Hepatocyte (in vitro differentiated cells): ENCODE results near the gene EXD3. TPM values are rescaled to one million over a fixed set of nuclear protein-coding genes. Genes with fewer than 3 reads are reported as not detected.

Experiments
- DNase-seq: peaks from one replicate; pipeline ENCODE4 v3.0.0-alpha.2; 2016; ENCODE audit warnings: low spot score
- H2AFZ ChIP-seq: fragments of 200-600 bp; sonication (generic); 2 replicates; pipeline ENCODE4 v1.6.0; 2016; ENCODE audit warnings: antibody characterized with exemption, mild to moderate bottlenecking
- H3K27ac ChIP-seq: fragments of 200-600 bp; sonication (generic); 2 replicates; pipeline ENCODE4 v1.5.1; 2016; ENCODE audit warnings: mild to moderate bottlenecking
- H3K27me3 ChIP-seq: fragments of 200-600 bp; sonication (generic); 2 replicates; pipeline ENCODE4 v1.6.1; 2016
- H3K36me3 ChIP-seq: fragments of 200-600 bp; sonication (generic); replicated peaks from 2 replicates; pipeline ENCODE4 v1.5.1; 2016; ENCODE audit warnings: low read depth; ENCODE audit not compliant: insufficient read depth
- H3K4me1 ChIP-seq: fragments of 200-600 bp; sonication (generic); 2 replicates; pipeline ENCODE4 v1.5.1; 2016; ENCODE audit warnings: mild to moderate bottlenecking, moderate library complexity; ENCODE audit not compliant: insufficient read depth
- H3K4me2 ChIP-seq: fragments of 200-600 bp; sonication (generic); 2 replicates; pipeline ENCODE4 v1.6.0; 2016
- H3K4me3 ChIP-seq: fragments of 200-600 bp; sonication (generic); 2 replicates; pipeline ENCODE4 v1.5.1; 2016; ENCODE audit warnings: mild to moderate bottlenecking
- H3K79me2 ChIP-seq: fragments of 200-600 bp; sonication (generic); 2 replicates; pipeline ENCODE4 v1.6.0; 2017; ENCODE audit warnings: mild to moderate bottlenecking
- H3K9me2 ChIP-seq: fragments of 200-600 bp; sonication (generic); replicated peaks from 2 replicates; pipeline ENCODE4 v1.6.0; 2017; ENCODE audit warnings: mild to moderate bottlenecking; ENCODE audit not compliant: insufficient read depth
- H3K9me3 ChIP-seq: fragments of 200-600 bp; sonication (generic); 2 replicates; pipeline ENCODE4 v1.5.1; 2016; ENCODE audit warnings: low read depth, mild to moderate bottlenecking
- H4K20me1 ChIP-seq: fragments of 200-600 bp; sonication (generic); 2 replicates; pipeline ENCODE4 v1.6.0; 2016; ENCODE audit warnings: mild to moderate bottlenecking; ENCODE audit not compliant: insufficient read depth, poor library complexity, severe bottlenecking
- CTCF ChIP-seq: fragments of 200-600 bp; sonication (generic); IDR thresholded peaks from 2 replicates; pipeline ENCODE4 v1.5.1; 2016; ENCODE audit warnings: antibody characterized with exemption, mild to moderate bottlenecking; ENCODE audit not compliant: poor library complexity
- EZH2 ChIP-seq: fragments of 200-600 bp; sonication (generic); IDR thresholded peaks from 2 replicates; pipeline ENCODE4 v1.6.1; 2016; ENCODE audit warnings: antibody characterized with exemption, mild to moderate bottlenecking, borderline replicate concordance
- EZH2phosphoT487 ChIP-seq: fragments of 200-600 bp; sonication (generic); IDR thresholded peaks from one replicate; pipeline ENCODE4 v1.6.1; 2018; ENCODE audit warnings: antibody characterized with exemption, mild to moderate bottlenecking, low read depth, moderate library complexity; ENCODE audit not compliant: unreplicated experiment, severe bottlenecking
- WGBS: methylation state at CpG from one replicate; pipeline ENCODE4 v1.1.6; 2016; ENCODE audit warnings: low lambda C conversion rate; ENCODE audit errors: missing lambda C conversion rate; 5-methylcytosine and 5-hydroxymethylcytosine counted together
- polyA plus RNA-seq: library from polyadenylated mRNA; unstranded; fragments of >200 nt; fragmentation: Nextera tagmentation; extraction: Ambion mirVana; gene quantifications from 2 replicates; pipeline ENCODE4 v1.2.1, GENCODE V29; 2016
- total RNA-seq: library from RNA; depleted of rRNA; stranded (reverse); fragments of >200 nt; gene quantifications from 2 replicates; pipeline ENCODE4 v1.2.3, GENCODE V29; 2014

Gene EXD3
- total and polyA plus RNA-seq, 2 experiments from 2014 or later = 11.8 to 21.6 TPM

DNA sequence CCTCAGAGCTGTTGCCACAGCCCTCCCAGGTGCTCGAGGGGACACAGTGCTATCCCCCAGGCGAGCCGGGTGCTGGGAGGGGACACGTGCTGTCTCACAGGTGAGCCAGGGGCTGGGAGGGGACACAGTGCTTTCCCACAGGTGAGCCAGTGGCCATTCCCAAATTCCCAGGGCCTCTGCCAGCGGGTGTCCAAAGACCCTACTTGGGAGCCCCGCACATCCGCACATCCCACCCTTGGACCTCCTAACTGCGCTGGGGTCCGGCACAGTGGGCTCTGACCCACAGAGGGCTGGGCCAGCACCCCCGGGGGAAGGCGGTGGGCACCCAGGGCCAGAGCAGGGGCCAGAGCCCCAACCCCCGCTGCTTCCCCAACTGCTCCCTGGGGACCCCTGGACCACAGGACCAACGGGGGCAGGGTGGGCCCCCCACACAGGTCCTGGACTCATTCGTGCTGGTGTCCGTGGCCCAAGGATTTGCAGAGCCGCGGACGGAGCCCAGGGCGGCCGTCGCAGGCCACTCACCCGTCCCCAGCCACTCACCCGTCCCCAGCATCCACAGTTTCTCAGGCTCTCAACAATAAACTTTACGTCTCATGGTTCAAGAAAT, 17.9 kb downstream of the EXD3 start:
- no peaks in the 10 kb centered on the region for H3K9me3 ChIP-seq
- 93% methylated on average over 24 of the region's 24 CpGs for WGBS
- no peaks in the 10 kb centered on the region for H3K9me2 ChIP-seq
- no peaks in the 10 kb centered on the region for H3K27me3 ChIP-seq
- no peak overlapping the region for H3K4me2 ChIP-seq
- H2AFZ ChIP-seq = no peak overlapping the region
- DNase-seq = no peak
- TF ChIP-seq EZH2 (no peak), EZH2phosphoT487 (no peak), CTCF (no peak)
- H3K27ac ChIP-seq = no peak overlapping the region
- H3K4me3 ChIP-seq = no peak overlapping the region
- H3K36me3 ChIP-seq = no peaks in the 10 kb centered on the region
- H3K79me2 ChIP-seq = peaks cover 3% of the 10 kb centered on the region
- peaks cover 7% of the 10 kb centered on the region for H3K4me1 ChIP-seq
- peaks cover 3% of the 10 kb centered on the region for H4K20me1 ChIP-seq

DNA sequence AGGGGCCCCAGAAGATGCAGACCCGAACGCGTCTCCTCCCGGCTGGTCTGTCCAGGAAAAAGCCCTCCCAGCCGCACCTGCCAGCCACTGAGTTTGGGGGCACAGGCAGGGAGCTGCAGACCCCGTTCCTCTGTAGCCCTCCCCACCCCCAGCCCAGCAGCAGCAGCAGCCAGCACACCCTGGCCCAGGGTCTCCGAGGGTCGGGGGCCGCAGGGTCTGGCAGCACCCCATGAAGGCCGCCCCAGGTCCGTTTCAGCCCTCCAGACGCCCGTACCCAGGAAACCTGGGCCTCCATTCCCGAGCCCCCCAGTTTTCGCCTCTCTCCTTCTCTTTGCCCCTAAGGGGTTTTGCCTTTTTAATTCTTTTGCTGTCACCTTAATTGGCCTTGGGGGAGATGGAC, 19.7 kb downstream of the EXD3 start:
- TF ChIP-seq EZH2phosphoT487 (no peak), CTCF (no peak), EZH2 (no peak)
- 98% methylated on average over 15 of the region's 15 CpGs for WGBS
- peaks cover 3% of the 10 kb centered on the region for H4K20me1 ChIP-seq
- H3K4me2 ChIP-seq = no peak overlapping the region
- no peaks in the 10 kb centered on the region for H3K27me3 ChIP-seq
- no peaks in the 10 kb centered on the region for H3K9me2 ChIP-seq
- H3K36me3 ChIP-seq = no peaks in the 10 kb centered on the region
- H2AFZ ChIP-seq = no peak overlapping the region
- H3K4me3 ChIP-seq = no peak overlapping the region
- no peak for DNase-seq
- no peak overlapping the region for H3K27ac ChIP-seq
- H3K79me2 ChIP-seq = peaks cover 3% of the 10 kb centered on the region
- H3K9me3 ChIP-seq = no peaks in the 10 kb centered on the region
- H3K4me1 ChIP-seq = peaks cover 7% of the 10 kb centered on the region

DNA sequence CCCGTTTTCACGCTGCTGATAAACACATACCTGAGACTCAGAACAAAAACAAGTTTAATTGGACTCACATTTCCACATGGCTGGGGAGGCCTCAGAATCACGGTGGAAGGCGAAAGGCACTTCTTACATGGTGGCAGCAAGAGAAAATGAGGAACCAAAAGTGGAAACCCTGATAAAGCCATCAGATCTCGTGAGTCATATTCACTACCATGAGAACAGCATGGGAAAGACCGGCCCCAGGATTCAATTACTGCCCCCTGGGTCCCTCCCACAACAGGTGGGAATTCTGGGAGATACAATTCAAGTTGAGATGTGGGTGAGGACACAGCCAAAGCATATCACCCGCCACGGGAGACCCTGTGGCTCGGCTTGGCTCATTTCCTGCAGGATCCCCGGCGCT, 20.2 kb downstream of the EXD3 start:
- Histone ChIP-seq H3K9me2 (no peaks in the 10 kb centered on the region), H3K27ac (no peak overlapping the region), H3K4me3 (no peak overlapping the region), H3K9me3 (no peaks in the 10 kb centered on the region), H3K4me1 (peaks cover 7% of the 10 kb centered on the region), H2AFZ (no peak overlapping the region), H3K36me3 (no peaks in the 10 kb centered on the region), H3K27me3 (no peaks in the 10 kb centered on the region), H3K79me2 (peaks cover 3% of the 10 kb centered on the region), H4K20me1 (peaks cover 3% of the 10 kb centered on the region), H3K4me2 (no peak overlapping the region)
- no peak for TF ChIP-seq EZH2phosphoT487
- TF ChIP-seq CTCF = no peak
- TF ChIP-seq EZH2 = no peak
- 94% methylated on average over 11 of the region's 11 CpGs for WGBS
- DNase-seq = no peak
